ENCODE measurements around the gene GPD1L.
A peak's percentile ranks its signal among the peaks of the same experiment; 100 is the strongest.

Gene GPD1L

DNA sequence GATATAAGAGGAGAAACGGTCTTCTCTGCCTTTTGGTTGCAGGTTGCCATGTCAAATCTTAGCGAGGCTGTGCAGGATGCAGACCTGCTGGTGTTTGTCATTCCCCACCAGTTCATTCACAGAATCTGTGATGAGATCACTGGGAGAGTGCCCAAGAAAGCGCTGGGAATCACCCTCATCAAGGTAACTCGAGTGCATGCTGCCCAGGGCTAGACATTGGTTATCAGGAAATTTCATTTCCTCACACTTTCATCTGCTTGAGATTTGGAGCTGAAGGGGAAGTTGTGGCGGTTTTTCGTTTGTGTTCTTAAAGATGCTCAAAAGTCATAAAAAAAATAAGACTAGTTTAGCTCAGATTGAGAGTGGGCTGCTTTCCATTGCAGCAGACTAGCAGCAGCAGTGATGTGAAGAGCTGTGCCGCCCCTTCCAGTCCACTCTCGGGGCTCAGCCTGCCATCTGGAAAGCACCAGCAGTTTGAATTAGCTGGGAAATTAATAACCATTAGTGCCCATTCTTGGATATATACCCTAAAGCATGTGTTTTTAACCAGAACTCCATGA lies 32.2 kb downstream of the GPD1L start:
- TF ChIP-seq, protein P1, sequence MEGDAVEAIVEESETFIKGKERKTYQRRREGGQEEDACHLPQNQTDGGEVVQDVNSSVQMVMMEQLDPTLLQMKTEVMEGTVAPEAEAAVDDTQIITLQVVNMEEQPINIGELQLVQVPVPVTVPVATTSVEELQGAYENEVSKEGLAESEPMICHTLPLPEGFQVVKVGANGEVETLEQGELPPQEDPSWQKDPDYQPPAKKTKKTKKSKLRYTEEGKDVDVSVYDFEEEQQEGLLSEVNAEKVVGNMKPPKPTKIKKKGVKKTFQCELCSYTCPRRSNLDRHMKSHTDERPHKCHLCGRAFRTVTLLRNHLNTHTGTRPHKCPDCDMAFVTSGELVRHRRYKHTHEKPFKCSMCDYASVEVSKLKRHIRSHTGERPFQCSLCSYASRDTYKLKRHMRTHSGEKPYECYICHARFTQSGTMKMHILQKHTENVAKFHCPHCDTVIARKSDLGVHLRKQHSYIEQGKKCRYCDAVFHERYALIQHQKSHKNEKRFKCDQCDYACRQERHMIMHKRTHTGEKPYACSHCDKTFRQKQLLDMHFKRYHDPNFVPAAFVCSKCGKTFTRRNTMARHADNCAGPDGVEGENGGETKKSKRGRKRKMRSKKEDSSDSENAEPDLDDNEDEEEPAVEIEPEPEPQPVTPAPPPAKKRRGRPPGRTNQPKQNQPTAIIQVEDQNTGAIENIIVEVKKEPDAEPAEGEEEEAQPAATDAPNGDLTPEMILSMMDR (IDR thresholded peaks at IDR 0.05; ENCODE audit: low read length): no peak
- H3K36me3 ChIP-seq (ENCODE audit: insufficient read depth, low read length): peaks cover 22% of the 10 kb centered on the region; the same call in 1 of the 2 replicates
- peaks cover 12% of the 10 kb centered on the region for H3K4me1 ChIP-seq (ENCODE audit: insufficient read depth, low read length, severe bottlenecking)
- H2AFZ ChIP-seq (ENCODE audit: low read length): no peak overlapping the region
- H3K4me3 ChIP-seq (ENCODE audit: low read depth, low read length, poor library complexity, severe bottlenecking): no peak overlapping the region
- H3K27me3 ChIP-seq (ENCODE audit: insufficient read depth, low read length): no peaks in the 10 kb centered on the region
- H3K9ac ChIP-seq (ENCODE audit: low read length): no peak overlapping the region
- H3K9me3 ChIP-seq (ENCODE audit: low read length): no peaks in the 10 kb centered on the region
- H3F3A ChIP-seq (ENCODE audit: insufficient read depth, low read length): no peaks in the 10 kb centered on the region
- H4K20me1 ChIP-seq (ENCODE audit: insufficient read depth, low read length): no peaks in the 10 kb centered on the region
- H3K4me2 ChIP-seq (ENCODE audit: low read length): peak overlapping the region; percentile 3; the same call in 1 of the 2 replicates
- H3K79me2 ChIP-seq (ENCODE audit: insufficient read depth, low read length): no peaks in the 10 kb centered on the region
- peak overlapping the region; percentile 35 for H3K27ac ChIP-seq (ENCODE audit: low read depth, low read length, poor library complexity, severe bottlenecking)
- no peaks in the 10 kb centered on the region for H3K9me2 ChIP-seq (ENCODE audit: low read depth, low read length)

DNA sequence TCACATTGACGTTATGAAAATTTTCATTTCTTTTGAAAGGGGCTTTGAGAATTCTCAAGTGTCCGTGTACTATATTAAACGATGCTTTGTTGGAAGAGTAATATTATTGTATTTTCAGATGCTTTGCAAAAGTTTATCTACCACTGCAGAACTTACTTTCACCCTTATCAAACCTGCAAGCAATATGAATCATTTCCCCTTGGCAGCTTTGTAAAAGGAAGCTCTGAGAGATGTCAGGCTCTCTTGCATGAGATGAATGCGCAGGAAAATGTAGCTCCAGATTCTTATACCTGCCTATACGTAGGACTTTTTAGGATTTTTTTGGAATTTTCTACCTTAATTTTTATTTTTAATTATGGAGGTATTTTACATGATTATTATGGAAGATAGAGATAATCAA lies 34.5 kb downstream of the GPD1L start:
- TF ChIP-seq, protein P1 (IDR thresholded peaks at IDR 0.05; ENCODE audit: low read length): no peak
- no peak for TF ChIP-seq EZH2 (IDR thresholded peaks at IDR 0.05; ENCODE audit: borderline replicate concordance, low read length)
- Histone ChIP-seq H3K27ac (ENCODE audit: low read depth, low read length, poor library complexity, severe bottlenecking) (no peak overlapping the region), H3K36me3 (ENCODE audit: insufficient read depth, low read length) (peaks cover 18% of the 10 kb centered on the region; the same call in 1 of the 2 replicates), H4K20me1 (ENCODE audit: insufficient read depth, low read length) (no peaks in the 10 kb centered on the region), H3F3A (ENCODE audit: insufficient read depth, low read length) (no peaks in the 10 kb centered on the region), H3K4me3 (ENCODE audit: low read depth, low read length, poor library complexity, severe bottlenecking) (no peak overlapping the region), H3K9ac (ENCODE audit: low read length) (no peak overlapping the region), H3K79me2 (ENCODE audit: insufficient read depth, low read length) (no peaks in the 10 kb centered on the region), H3K4me1 (ENCODE audit: insufficient read depth, low read length, severe bottlenecking) (peaks cover 20% of the 10 kb centered on the region), H2AFZ (ENCODE audit: low read length) (no peak overlapping the region), H3K9me3 (ENCODE audit: low read length) (no peaks in the 10 kb centered on the region), H3K27me3 (ENCODE audit: insufficient read depth, low read length) (no peaks in the 10 kb centered on the region), H3K9me2 (ENCODE audit: low read depth, low read length) (no peaks in the 10 kb centered on the region), H3K4me2 (ENCODE audit: low read length) (no peak overlapping the region)

DNA sequence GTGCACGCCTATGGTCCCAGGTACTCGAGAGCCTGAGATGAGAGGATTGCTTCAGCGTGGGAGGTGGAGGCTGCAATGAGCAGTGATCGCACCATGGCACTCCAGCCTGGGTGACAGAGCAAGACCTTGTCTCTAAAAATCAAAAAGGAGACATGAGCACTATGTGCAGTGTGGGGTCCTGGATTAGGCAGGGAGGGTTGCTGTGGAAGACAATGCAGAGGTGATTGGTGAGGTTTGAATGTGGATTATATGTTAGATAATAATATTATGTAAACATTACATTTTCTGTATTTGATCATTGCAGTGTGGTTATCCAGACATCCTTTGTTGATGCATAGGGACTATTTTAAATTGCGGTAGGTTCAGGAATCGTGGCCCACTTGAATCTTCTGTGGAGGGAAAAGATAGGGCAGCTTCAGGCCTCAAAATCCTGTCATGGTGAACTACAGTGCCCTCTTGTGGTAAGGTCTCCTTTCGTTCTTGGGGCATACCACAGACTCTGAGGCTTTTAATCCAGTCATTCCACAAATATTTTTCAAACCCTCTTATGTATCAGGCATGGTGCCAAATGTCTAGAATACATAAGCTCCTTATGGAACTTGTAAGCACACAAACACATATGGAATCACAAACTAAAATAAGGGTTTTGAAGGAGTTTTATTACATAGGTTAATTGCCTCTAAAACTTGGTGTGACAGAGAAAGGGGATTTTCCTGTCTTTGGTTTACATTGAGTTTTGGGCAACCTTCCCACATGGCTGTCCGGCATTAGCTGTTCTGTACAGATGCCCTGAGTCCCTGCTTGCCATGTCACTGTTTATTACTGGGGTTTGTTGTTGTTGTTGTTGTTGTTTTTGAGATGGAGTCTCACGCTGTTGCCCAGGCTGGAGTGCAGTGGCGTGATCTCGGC lies 37.7 kb downstream of the GPD1L start:
- no peaks in the 10 kb centered on the region for H3K79me2 ChIP-seq (ENCODE audit: insufficient read depth, low read length)
- H3K36me3 ChIP-seq (ENCODE audit: insufficient read depth, low read length): peaks cover 36% of the 10 kb centered on the region; the same call in 1 of the 2 replicates
- no peak overlapping the region for H2AFZ ChIP-seq (ENCODE audit: low read length)
- H4K20me1 ChIP-seq (ENCODE audit: insufficient read depth, low read length): no peaks in the 10 kb centered on the region
- H3K4me1 ChIP-seq (ENCODE audit: insufficient read depth, low read length, severe bottlenecking): peaks cover 23% of the 10 kb centered on the region
- H3K4me3 ChIP-seq (ENCODE audit: low read depth, low read length, poor library complexity, severe bottlenecking): no peak overlapping the region
- H3K9ac ChIP-seq (ENCODE audit: low read length): no peak overlapping the region
- no peaks in the 10 kb centered on the region for H3K9me3 ChIP-seq (ENCODE audit: low read length)
- TF ChIP-seq EZH2 (IDR thresholded peaks at IDR 0.05; ENCODE audit: borderline replicate concordance, low read length): no peak
- TF ChIP-seq, protein P1 (IDR thresholded peaks at IDR 0.05; ENCODE audit: low read length): peak; percentile 85
- H3K27ac ChIP-seq (ENCODE audit: low read depth, low read length, poor library complexity, severe bottlenecking): no peak overlapping the region
- H3K4me2 ChIP-seq (ENCODE audit: low read length): no peak overlapping the region
- H3K9me2 ChIP-seq (ENCODE audit: low read depth, low read length): no peaks in the 10 kb centered on the region
- no peaks in the 10 kb centered on the region for H3K27me3 ChIP-seq (ENCODE audit: insufficient read depth, low read length)
- H3F3A ChIP-seq (ENCODE audit: insufficient read depth, low read length): peaks cover 3% of the 10 kb centered on the region; the same call in 1 of the 2 replicates

Measured in OCI-LY1 (cell line).